Lower leg skin (tissue), 4 donors: ENCODE data around the gene MAP4K5. TPM values are rescaled to one million over a fixed set of nuclear protein-coding genes. Genes with fewer than 3 reads are reported as not detected.

ENCODE experiments used
- DNase-seq, 2 donors: peaks; one replicate each; pipeline ENCODE4 v3.0.0-alpha.2; 2019; ENCODE audit warnings: low spot score in 2 of 2
- H3K4me3 ChIP-seq: fragments of 200-600 bp; sonication (generic); 2 replicates; pipeline ENCODE4 v1.5.1; 2017; ENCODE audit warnings: mild to moderate bottlenecking, low read depth; ENCODE audit not compliant: poor library complexity, severe bottlenecking
- CTCF ChIP-seq, 3 donors: fragments of 450-650 bp; IDR thresholded peaks; one replicate each; pipeline ENCODE4 v1.5.1; 2016; ENCODE audit warnings: antibody characterized with exemption in 3 of 3, mild to moderate bottlenecking in 3 of 3, moderate library complexity in 2 of 3
- POLR2A ChIP-seq, 2 donors: fragments of 450-650 bp; IDR thresholded peaks; one replicate each; pipeline ENCODE4 v1.6.1; 2016 to 2017; ENCODE audit warnings: antibody characterized with exemption in 2 of 2, mild to moderate bottlenecking in 1 of 2, moderate library complexity in 1 of 2
- WGBS, 2 donors: methylation state at CpG; one replicate each; pipeline ENCODE4 v1.1.5; 2018; 5-methylcytosine and 5-hydroxymethylcytosine counted together
- intact Hi-C: fragments of 100-400 bp; cut with DNase I; formaldehyde crosslinking; loops from one replicate; pipeline ENCODE4 v1.15.0; 2023; ENCODE audit warnings: low total_unique reads
- total RNA-seq, 4 donors: library from RNA; depleted of rRNA; stranded (reverse); fragments of >200 nt; gene quantifications; one replicate each; pipeline ENCODE4 v1.1.0, GENCODE V29; 2016

Gene MAP4K5
- total RNA-seq, 4 donors from 2014 or later = 119 to 292 (median 218) TPM

DNA sequence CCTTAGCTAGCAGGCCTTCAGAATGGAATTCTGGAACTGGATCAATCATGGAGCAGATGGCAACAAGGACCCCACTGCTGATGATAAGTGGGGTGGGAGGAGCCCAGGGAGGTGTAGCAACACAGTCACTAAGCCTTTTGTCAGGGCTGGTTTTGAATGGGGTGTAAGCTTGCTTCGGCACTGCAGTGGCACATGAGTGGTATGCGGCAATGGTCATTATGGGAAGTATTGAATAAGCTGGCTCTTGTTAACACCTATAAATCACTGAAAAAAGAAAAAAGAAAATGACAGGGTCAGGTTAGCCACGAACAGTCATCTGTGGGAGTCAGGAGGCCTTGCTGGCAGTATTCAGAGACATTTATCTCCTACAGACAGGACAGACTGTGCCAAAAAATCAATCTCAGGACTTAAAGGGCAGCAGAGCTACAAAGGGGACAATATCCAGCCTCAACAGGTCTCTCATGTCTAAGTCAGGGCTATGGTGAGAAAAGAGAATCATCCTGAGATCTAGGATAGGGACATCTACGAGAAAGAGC, 154.8 kb downstream of the MAP4K5 start:
- no peak for TF ChIP-seq CTCF (IDR thresholded peaks at IDR 0.05)
- TF ChIP-seq POLR2A (IDR thresholded peaks at IDR 0.05) = no peak

GRCh38 chr14:50375760-50376159, 156.6 kb downstream of the MAP4K5 start:
- 92 to 96% methylated on average over 5 of the region's 5 CpGs for WGBS, 2 donors
- DNase-seq = no peak
- intact Hi-C loops = no loop called here
- no peak overlapping the region for H3K4me3 ChIP-seq
- no peak for TF ChIP-seq POLR2A (IDR thresholded peaks at IDR 0.05)

More for the DNA sequence above, 154.8 kb downstream of the MAP4K5 start:
- intact Hi-C loops = no loop called here
- DNase-seq = no peak
- no peak overlapping the region for H3K4me3 ChIP-seq
- WGBS, 2 donors = 80 to 90% methylated on average over 4 of the region's 4 CpGs

GRCh38 chr14:50373959-50374358, 158.4 kb downstream of the MAP4K5 start:
- no peak for TF ChIP-seq POLR2A (IDR thresholded peaks at IDR 0.05)
- TF ChIP-seq CTCF (IDR thresholded peaks at IDR 0.05) = no peak
- WGBS, 2 donors = 93 to 97% methylated on average over 3 of the region's 3 CpGs
- H3K4me3 ChIP-seq = no peak overlapping the region
- intact Hi-C loops = no loop called here
- DNase-seq = no peak

GRCh38 chr14:50371546-50371945, 160.8 kb downstream of the MAP4K5 start:
- WGBS, 2 donors = 83 to 89% methylated on average over 3 to 4 of the region's 4 CpGs
- TF ChIP-seq CTCF (IDR thresholded peaks at IDR 0.05) = no peak
- TF ChIP-seq POLR2A (IDR thresholded peaks at IDR 0.05) = no peak
- no peak overlapping the region for H3K4me3 ChIP-seq
- DNase-seq = no peak
- intact Hi-C loops = no loop called here

Other genes with a start within 250 kb of the MAP4K5 start
- gene L2HGDH, start 220.3 kb downstream of the MAP4K5 start, total RNA-seq = 10 to 100 TPM in 3 of 4 donors, 1 to 10 TPM in 1; 8.9 to 18.2 (median 11.6) TPM
- 10 to 100 TPM in 3 of 4 donors, 1 to 10 TPM in 1; 8.9 to 24.6 (median 15.3) TPM for gene DMAC2L, start 220.2 kb downstream of the MAP4K5 start, total RNA-seq
- gene CDKL1, start 135.7 kb downstream of the MAP4K5 start, total RNA-seq = 10 to 100 TPM in 1 of 4 donors, 1 to 10 TPM in 3; 1.5 to 12.5 (median 3.9) TPM
- gene ATL1, start 27.6 kb upstream of the MAP4K5 start, total RNA-seq = 10 to 100 TPM in 2 of 4 donors, 1 to 10 TPM in 2; 9.8 to 27.0 (median 15.8) TPM
- gene SAV1, start 135.7 kb upstream of the MAP4K5 start, total RNA-seq = 10 to 100 TPM; 22.8 to 30.0 (median 28.3) TPM